GM12872 (cell line): ENCODE measurements around the gene ODAD3.

Experiments used
- TF ChIP-seq, protein P1 (sequence below): IDR thresholded peaks from 3 replicates; pipeline ENCODE4 v1.5.1; 2011; ENCODE audit warnings: low read depth, mild to moderate bottlenecking, low read length, moderate library complexity; ENCODE audit not compliant: insufficient read depth

The ODAD3 gene

DNA sequence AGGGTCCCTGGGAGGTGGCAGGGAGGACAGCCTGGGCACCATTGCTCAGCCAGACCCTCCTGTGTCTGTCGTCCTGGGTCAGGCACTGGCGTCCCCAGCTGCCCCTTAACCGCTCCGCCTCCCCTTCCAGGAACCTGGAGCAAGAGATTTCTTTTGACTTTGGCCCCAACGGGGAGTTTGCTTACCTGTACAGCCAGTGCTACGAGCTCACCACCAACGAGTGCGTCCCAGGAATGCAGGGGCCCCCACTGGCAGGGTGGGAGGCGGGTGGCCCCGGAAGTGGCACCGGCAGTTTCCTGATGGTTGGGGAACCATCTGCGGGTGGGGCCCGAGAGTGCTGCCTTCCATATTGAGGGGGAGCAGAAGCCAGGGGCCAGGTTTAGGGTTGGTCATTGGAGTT lies 13.5 kb upstream of the ODAD3 start:
- TF ChIP-seq, protein P1, sequence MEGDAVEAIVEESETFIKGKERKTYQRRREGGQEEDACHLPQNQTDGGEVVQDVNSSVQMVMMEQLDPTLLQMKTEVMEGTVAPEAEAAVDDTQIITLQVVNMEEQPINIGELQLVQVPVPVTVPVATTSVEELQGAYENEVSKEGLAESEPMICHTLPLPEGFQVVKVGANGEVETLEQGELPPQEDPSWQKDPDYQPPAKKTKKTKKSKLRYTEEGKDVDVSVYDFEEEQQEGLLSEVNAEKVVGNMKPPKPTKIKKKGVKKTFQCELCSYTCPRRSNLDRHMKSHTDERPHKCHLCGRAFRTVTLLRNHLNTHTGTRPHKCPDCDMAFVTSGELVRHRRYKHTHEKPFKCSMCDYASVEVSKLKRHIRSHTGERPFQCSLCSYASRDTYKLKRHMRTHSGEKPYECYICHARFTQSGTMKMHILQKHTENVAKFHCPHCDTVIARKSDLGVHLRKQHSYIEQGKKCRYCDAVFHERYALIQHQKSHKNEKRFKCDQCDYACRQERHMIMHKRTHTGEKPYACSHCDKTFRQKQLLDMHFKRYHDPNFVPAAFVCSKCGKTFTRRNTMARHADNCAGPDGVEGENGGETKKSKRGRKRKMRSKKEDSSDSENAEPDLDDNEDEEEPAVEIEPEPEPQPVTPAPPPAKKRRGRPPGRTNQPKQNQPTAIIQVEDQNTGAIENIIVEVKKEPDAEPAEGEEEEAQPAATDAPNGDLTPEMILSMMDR = no peak

- TF ChIP-seq, protein P1 = no peak
Measured at GRCh38 chr19:11447347-11448262, 12.7 kb upstream of the ODAD3 start.

DNA sequence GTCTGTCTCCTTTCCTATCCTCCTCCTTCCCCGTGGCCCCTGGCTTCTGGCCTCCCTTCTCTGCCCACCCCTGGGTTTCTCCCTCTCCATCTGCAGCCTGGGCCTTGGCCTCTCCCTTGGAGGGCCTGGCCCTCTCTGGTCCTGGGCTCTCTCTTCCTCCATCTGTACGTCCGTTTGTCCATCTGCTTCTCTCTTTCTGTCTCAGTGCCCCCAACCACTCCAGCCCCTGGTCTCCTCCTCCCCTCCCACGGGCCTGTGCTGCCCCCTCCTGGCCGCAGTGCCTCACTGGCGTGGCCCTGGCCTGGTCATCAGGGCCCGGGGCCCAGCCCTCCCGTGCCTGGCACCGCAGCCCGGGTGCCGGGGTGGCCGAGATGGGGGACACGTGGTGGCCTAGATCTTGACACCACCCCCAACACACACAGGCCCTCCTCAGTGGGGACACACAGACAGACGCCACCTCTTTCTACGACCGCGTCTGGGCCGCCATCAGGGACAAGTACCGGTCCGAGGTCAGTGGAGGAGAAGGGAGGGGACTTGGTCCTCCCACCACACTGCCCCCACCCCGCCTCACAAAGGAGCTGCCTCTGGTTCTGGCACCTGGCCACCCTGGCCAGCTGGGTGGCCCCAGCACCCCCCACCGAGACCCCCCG lies 11.9 kb upstream of the ODAD3 start:
- TF ChIP-seq, protein P1 = peak; percentile 66

GRCh38 chr19:11446271-11446651 lies 11.3 kb upstream of the ODAD3 start:
- TF ChIP-seq, protein P1 = no peak

- TF ChIP-seq, protein P1 = no peak
Measured at GRCh38 chr19:11445141-11445540, 10.2 kb upstream of the ODAD3 start.

DNA sequence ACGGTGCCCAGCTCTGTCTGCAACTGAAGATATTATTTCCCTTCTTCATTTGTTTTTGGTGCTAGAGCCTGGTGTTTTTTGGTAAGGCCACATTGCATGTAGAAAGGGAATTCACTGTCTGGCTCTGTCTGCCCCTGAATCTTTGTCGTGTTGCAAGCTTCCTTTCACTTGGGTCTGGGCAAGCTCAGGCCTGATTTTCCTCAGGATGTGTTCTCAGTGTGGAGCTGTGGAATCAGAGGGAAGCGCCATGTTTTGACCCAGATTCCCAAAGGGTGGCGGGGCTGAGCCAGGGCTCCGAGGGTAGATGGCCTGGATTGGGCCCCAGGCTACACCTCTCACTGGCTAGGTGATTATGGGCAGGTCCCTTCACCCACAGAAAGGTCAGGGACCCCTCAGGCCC lies 9.1 kb upstream of the ODAD3 start:
- TF ChIP-seq, protein P1 = no peak

GRCh38 chr19:11437955-11438354 lies 3.0 kb upstream of the ODAD3 start:
- TF ChIP-seq, protein P1 = no peak
